C4-2B (cell line): Measurements from ENCODE around the gene TFPI.
"Not testable (repeated sequence)": the region's sequence is repeated elsewhere in the genome, so short reads cannot be mapped to it uniquely, and the experiment has no call there.

Experiments used
- H3K27ac ChIP-seq: fragments of 450-650 bp; 2 replicates; pipeline ENCODE4 v1.5.1; 2017
- CTCF ChIP-seq: fragments of 450-650 bp; conservative IDR thresholded peaks from 2 replicates; pipeline ENCODE4 v1.5.1; 2017; ENCODE audit warnings: mild to moderate bottlenecking
- ZFX ChIP-seq: fragments of 450-650 bp; IDR thresholded peaks from 2 replicates; pipeline ENCODE4 v1.6.1; 2017

The TFPI gene

GRCh38 chr2:187511356-187512315 is 42.6 kb downstream of the TFPI start:
- H3K27ac ChIP-seq = no peak overlapping the region
- TF ChIP-seq ZFX (no peak), CTCF (no peak)

- H3K27ac ChIP-seq = not testable (repeated sequence)
Measured at GRCh38 chr2:187510419-187511355, 43.5 kb downstream of the TFPI start.

- TF ChIP-seq CTCF (no peak), ZFX (no peak)
- H3K27ac ChIP-seq = no peak overlapping the region
Measured at GRCh38 chr2:187509667-187510417, 44.4 kb downstream of the TFPI start.

- TF ChIP-seq CTCF = no peak
- no peak for TF ChIP-seq ZFX
- H3K27ac ChIP-seq = no peak overlapping the region
Measured at GRCh38 chr2:187506416-187506815, 47.8 kb downstream of the TFPI start.

- no peak overlapping the region for H3K27ac ChIP-seq
- TF ChIP-seq ZFX = no peak
- no peak for TF ChIP-seq CTCF
Measured at GRCh38 chr2:187505065-187505672, 49.1 kb downstream of the TFPI start.

- TF ChIP-seq CTCF = no peak
- TF ChIP-seq ZFX = no peak
- no peak overlapping the region for H3K27ac ChIP-seq
Measured at GRCh38 chr2:187504312-187504921, 49.8 kb downstream of the TFPI start.

GRCh38 chr2:187503700-187504099 is 50.5 kb downstream of the TFPI start:
- no peak overlapping the region for H3K27ac ChIP-seq
- TF ChIP-seq ZFX (no peak), CTCF (no peak)
